Amniotic stem cell (primary cell): ENCODE measurements around the gene HLTF.
A peak's percentile ranks its signal among the peaks of the same experiment; 100 is the strongest.

Source experiments
- DNase-seq: peaks from one replicate; lab custom pipeline; 2025; lab: John Stamatoyannopoulos, UW

HLTF gene

DNA sequence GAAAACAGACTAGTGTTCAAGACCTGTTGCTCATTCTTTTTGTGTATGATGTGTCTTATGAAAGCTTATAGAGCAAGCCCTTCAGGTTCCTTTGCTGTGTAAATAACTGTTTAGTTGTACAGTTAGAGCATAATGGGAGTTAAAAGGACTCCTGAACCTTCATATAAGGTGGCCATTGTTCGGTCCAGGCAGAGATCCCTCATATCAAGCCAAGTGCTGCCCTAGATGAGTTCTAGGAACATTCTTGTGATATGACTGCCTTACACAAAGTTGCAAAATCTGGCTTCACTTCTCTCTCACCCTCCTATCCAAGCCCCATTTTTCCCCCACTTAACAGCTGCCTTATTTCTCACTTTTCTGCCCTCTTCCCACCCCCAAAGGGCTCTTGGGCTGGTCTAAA lies 68.1 kb downstream of the HLTF start:
- DNase-seq = no peak

GRCh38 chr3:149016669-149017541 lies 69.4 kb downstream of the HLTF start:
- DNase-seq = peak; percentile 69

GRCh38 chr3:149016242-149016641 lies 70.1 kb downstream of the HLTF start:
- DNase-seq = no peak

GRCh38 chr3:149015393-149015792 lies 70.9 kb downstream of the HLTF start:
- no peak for DNase-seq

GRCh38 chr3:149013726-149014125 lies 72.6 kb downstream of the HLTF start:
- DNase-seq = no peak

- no peak for DNase-seq
These were observed 74.7 kb downstream of the HLTF start for GRCh38 chr3:149011676-149012075.

GRCh38 chr3:149010966-149011365 lies 75.4 kb downstream of the HLTF start:
- DNase-seq = no peak

GRCh38 chr3:149010504-149010951 lies 75.8 kb downstream of the HLTF start:
- no peak for DNase-seq

DNA sequence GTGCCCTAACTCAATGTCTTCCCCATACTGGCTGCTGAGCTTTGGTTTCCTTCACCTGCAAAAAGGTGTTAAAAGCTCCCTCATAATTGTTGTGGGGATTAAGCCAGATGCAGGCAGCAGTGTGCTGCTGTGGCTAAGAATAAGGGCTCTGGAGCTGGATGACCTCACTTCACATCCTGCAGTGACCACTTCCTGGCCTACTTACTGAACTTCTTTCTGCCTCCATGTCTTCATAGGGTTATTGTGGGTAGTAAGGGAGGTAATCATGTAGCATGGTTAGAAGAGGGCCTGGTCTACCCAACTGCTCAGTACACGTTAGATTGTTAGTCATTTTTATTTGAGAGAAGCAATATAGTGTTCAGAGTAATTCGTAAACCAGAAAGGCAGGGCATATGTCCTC lies 76.6 kb downstream of the HLTF start:
- DNase-seq = no peak

GRCh38 chr3:149007567-149008257 lies 78.6 kb downstream of the HLTF start:
- DNase-seq = no peak

GRCh38 chr3:149005416-149005815 lies 80.9 kb downstream of the HLTF start:
- DNase-seq = no peak

GRCh38 chr3:149004622-149005021 lies 81.7 kb downstream of the HLTF start:
- no peak for DNase-seq

DNA sequence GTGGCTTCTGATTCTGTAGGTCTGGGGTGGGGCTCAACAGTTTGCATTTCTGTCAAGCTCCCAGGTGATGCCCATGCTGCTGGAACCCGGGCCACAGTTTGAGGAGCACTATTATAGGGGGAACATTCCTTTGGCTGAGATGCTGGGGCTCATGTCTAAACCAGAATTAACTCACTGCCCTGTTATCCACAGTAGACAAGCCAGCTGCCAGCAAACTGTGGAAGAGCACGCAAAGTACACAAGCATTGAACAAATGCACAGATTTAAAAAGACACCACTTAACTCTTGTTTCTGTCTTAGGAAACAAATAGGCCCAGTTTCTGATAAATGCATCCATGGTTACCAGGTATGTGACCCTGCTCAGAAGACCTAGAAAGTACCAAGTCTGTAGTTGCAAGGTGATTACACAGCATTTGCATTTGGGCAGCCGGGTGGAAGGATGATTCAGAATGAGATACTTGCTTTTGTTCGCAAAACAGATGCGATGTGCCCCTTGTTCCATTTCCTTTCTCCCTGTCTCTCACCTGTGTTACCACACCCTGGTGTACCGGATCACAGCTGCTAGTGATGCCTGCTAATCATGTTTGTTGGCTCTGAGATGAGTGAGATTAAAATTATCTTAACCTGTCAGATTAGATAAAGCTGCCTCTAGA lies 82.6 kb downstream of the HLTF start:
- DNase-seq = no peak

- no peak for DNase-seq
These were observed 84.6 kb downstream of the HLTF start for GRCh38 chr3:149001727-149002126.

- no peak for DNase-seq
These were observed 86.1 kb downstream of the HLTF start for GRCh38 chr3:149000206-149000745.

- DNase-seq = no peak
These were observed 86.5 kb downstream of the HLTF start for GRCh38 chr3:148999806-149000205.

DNA sequence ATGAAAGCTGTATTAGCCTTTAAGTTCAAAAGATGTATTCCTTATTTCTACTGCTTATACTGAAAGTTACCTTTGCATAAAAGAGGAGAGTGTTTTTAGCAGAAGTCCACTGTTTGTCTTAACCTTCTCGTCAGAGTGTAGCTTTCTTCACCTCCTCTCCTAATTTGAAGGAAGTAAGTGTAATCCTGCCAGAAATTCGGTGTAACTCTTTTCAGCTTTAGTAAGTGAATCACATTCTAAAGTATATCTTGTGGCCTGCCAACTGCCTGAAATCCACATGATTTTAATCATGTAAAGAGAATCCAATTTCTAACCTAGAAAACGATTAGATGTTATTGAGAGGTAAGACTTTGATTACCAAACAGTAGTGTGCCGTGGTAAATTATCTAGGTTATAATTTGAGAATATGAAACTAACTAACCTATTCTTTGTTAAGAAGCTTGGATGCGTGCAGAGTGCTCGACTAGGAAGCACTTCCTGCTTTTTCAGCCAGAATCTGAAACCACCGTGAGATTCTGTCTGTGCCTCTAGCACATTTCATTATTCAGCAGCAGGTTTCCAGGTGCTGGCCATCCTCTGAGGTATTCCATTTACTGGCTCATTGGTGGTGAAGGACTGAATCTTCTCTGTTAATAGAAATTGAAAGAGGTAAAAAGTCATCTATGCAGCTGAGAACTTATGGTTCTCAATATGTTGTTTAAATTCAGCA lies 87.5 kb downstream of the HLTF start:
- DNase-seq = no peak

DNA sequence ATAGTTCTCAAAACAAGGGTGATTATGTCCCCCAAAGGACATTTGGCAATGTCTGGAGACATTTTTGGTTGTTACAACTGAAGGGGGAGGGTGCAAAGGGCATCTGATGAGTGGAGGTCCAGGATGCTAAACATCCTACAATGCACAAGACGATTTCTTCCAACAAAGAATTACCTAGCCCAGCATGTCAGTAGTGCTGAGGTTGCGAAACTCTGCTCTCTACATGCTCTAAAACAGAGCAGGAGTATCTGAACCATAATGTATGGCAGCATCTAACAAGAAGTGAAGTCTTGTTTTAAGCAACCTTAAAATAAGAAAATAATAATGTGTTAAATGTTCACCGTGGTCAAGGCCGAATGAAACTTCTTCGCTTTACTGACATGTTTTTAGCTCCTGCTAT lies 88.0 kb downstream of the HLTF start:
- no peak for DNase-seq

GRCh38 chr3:148997623-148998022 lies 88.7 kb downstream of the HLTF start:
- DNase-seq = no peak

DNA sequence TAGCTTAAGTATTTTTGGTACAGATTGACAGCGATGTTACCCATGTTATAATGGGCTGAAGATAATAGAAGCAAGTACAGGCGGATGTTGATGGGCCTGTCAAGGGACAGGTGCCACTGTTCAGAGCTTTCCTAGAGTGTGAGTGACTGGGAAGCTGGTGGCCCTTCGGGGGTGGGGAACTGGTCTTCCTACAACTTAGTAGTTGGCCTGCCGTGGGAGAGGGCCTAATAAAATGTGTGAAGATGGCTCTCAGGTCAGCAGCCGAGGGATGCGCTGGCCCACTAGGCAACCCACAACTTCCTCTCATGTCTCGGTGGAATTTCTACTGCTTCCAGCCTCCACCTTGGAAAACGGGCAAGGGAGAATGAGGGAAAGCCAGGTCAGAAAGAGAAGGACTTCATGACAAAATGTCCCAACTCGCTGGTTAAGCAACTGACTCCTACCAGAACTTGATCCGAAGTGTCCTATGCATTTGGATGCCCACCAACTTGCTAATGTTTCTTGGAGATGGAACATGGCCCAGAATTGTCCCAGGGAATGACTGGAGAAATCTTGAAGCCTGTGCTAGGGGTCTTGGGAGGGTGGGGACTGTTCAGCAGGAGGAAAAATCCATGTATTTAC lies 93.6 kb downstream of the HLTF start:
- no peak for DNase-seq

GRCh38 chr3:148992027-148992634 lies 94.2 kb downstream of the HLTF start:
- DNase-seq = no peak
